Stimulated activated effector memory CD8-positive, alpha-beta T cell treated with anti-CD3 and anti-CD28 coated beads, Interleukin-12 subunit alpha, Interleukin-12 subunit beta, amount 100 ng/mL, for 72 hours (primary cell): ENCODE data around the gene RNF111.
"Not testable (repeated sequence)": the region's sequence is repeated elsewhere in the genome, so short reads cannot be mapped to it uniquely, and the experiment has no call there.

Experiments used
- ATAC-seq: fragments of 150-1000 bp; cut with Tn5 transposase; 2 replicates; pipeline ENCODE4 v1.10.0; 2021
- DNase-seq, 2 donors: peaks; one replicate each; pipeline ENCODE4 v3.0.0; 2021 to 2022; ENCODE audit warnings: low spot score in 2 of 2
- H3K27ac Mint-ChIP-seq: one replicate; pipeline ENCODE4 v1.8.0; 2022; ENCODE audit warnings: mild to moderate bottlenecking, mixed read lengths
- H3K36me3 Mint-ChIP-seq: one replicate; pipeline ENCODE4 v1.8.0; 2022; ENCODE audit warnings: mild to moderate bottlenecking, mixed read lengths
- H3K4me1 Mint-ChIP-seq: one replicate; pipeline ENCODE4 v1.8.0; 2022; ENCODE audit warnings: mixed read lengths
- H3K4me3 Mint-ChIP-seq: one replicate; pipeline ENCODE4 v1.8.0; 2022; ENCODE audit warnings: mild to moderate bottlenecking, mixed read lengths
- H3K9me3 Mint-ChIP-seq: one replicate; pipeline ENCODE4 v1.8.0; 2022; ENCODE audit warnings: mixed read lengths

Gene RNF111

GRCh38 chr15:58985443-58985842, 2.0 kb upstream of the RNF111 start:
- Mint-ChIP-seq H3K36me3 (peaks cover 11% of the 10 kb centered on the region), H3K9me3 (no peaks in the 10 kb centered on the region), H3K27ac (no peak overlapping the region), H3K4me1 (peaks cover 33% of the 10 kb centered on the region), H3K4me3 (peak overlapping the region; percentile 2)
- DNase-seq = no peak
- ATAC-seq = no peak

DNA sequence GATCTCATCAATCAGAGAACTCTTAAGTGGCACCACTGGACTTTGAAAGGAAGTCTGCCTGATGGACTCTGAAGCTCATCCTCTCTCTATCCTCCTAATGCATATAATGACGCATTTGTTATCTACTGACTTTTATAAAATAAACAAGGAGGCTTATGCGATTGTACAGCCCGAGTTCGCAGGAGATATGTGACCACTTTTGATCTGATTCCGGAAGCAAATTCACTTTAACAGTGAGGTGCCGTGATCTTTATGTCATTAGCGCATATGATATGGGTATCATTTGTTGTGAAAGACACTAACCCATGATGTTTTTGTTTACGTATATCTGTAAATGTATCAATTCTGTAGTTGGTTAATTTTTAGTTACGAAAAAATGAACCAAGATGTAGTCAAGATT, 427 bp upstream of the RNF111 start:
- peak overlapping the region; percentile 93 for H3K4me3 Mint-ChIP-seq
- H3K27ac Mint-ChIP-seq = peak overlapping the region; percentile 93
- DNase-seq (no peak), ATAC-seq (no peak)
- H3K36me3 Mint-ChIP-seq = peaks cover 27% of the 10 kb centered on the region
- no peaks in the 10 kb centered on the region for H3K9me3 Mint-ChIP-seq
- H3K4me1 Mint-ChIP-seq = peaks cover 38% of the 10 kb centered on the region

DNA sequence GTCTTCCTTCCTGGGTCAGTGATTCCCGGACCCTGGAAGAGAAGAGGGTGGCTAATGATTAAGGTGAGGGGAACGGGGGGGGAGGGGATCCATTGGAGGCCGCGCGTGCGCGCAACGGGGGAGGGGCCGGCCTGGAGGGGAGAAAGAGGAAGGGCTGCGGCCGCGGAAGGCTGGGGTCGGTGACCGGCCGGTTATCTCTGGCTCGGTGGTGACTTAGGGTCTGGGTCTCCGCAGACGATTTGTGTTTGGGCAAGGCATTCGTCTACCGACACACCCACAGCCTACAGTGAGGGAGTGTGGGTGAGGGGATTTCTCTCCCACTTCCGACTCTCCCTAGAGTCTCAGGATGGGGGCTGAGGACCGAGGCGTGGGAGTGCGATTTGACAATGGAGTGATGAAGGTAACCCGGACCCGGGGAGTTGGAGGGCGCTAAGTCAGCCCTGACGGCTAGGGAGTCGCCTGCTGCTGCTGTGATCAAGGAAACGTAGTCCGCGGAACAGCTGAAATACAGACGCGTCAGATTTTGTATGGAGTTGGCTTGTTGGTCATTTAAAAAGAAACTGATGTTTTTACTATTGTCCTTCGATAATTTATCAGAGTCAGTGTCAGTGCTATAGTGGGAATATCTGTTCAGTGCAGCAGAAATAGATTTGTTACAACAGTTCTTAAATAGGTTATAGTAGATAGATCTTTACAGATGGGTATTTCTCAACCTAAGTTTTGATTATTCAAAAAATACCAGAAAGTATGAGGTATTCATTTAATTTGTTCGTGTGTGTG, 733 bp downstream of the RNF111 start:
- DNase-seq = peak; percentile 31 to 78
- Mint-ChIP-seq H3K36me3 (peaks cover 35% of the 10 kb centered on the region), H3K9me3 (no peaks in the 10 kb centered on the region), H3K4me1 (peaks cover 35% of the 10 kb centered on the region), H3K4me3 (peak overlapping the region; percentile 93), H3K27ac (peak overlapping the region; percentile 93)
- peak; percentile 66 for ATAC-seq

- H3K4me1 Mint-ChIP-seq = peaks cover 48% of the 10 kb centered on the region
- peaks cover 63% of the 10 kb centered on the region for H3K36me3 Mint-ChIP-seq
- no peaks in the 10 kb centered on the region for H3K9me3 Mint-ChIP-seq
- ATAC-seq (no peak), DNase-seq (no peak)
- no peak overlapping the region for H3K4me3 Mint-ChIP-seq
- no peak overlapping the region for H3K27ac Mint-ChIP-seq
These were observed 4.7 kb downstream of the RNF111 start for GRCh38 chr15:58992181-58992580.

GRCh38 chr15:58994906-58995453, 7.5 kb downstream of the RNF111 start:
- Mint-ChIP-seq H3K27ac (no peak overlapping the region), H3K4me3 (no peak overlapping the region), H3K9me3 (no peaks in the 10 kb centered on the region), H3K4me1 (peaks cover 39% of the 10 kb centered on the region), H3K36me3 (peaks cover 65% of the 10 kb centered on the region)
- no peak for ATAC-seq
- DNase-seq = no peak

DNA sequence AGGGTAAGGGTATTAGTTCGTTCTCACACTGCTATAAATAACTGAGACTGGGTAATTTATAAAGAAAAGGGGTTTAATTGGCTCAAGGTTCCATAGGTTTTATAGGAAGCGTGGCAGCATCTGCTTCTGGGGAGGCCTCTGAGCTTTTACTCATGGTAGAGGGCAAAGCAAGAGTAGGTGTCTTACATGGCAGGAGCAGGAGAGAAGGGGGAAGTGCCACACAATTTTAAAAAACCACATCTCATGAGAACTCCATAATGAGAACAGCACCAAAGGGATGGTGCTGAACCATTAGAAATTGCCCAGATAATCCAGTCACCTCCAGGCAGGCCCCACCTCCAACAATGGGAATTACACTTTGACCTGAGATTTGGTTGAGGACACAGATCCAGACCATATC, 12.2 kb downstream of the RNF111 start:
- H3K27ac Mint-ChIP-seq = no peak overlapping the region
- DNase-seq (no peak), ATAC-seq (no peak)
- H3K9me3 Mint-ChIP-seq = no peaks in the 10 kb centered on the region
- no peak overlapping the region for H3K4me3 Mint-ChIP-seq
- H3K4me1 Mint-ChIP-seq = peaks cover 51% of the 10 kb centered on the region
- H3K36me3 Mint-ChIP-seq = peaks cover 51% of the 10 kb centered on the region

GRCh38 chr15:59000251-59000650, 12.8 kb downstream of the RNF111 start:
- not testable (repeated sequence) for H3K27ac Mint-ChIP-seq, H3K4me3 Mint-ChIP-seq, ATAC-seq, H3K9me3 Mint-ChIP-seq, DNase-seq
- H3K4me1 Mint-ChIP-seq = peaks cover 50% of the 10 kb centered on the region
- H3K36me3 Mint-ChIP-seq = peaks cover 51% of the 10 kb centered on the region

DNA sequence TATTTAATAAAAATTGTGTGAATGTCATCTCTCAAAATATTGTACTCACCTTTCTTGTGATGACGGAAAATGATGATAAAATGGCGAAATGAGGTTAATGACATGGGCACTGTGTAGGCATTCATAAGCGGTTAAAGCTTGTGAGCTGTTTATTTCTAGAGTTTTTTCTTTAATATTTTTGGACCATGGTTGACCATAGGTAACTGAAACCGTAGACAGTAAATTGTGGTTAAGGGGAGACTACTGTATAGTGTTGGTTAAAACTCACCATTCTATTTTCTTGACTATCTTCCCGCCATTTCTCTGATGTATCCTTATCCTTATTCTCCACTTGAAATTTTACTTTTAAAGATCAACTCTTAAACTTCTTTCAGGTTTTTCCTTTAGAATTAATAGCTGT, 14.5 kb downstream of the RNF111 start:
- Mint-ChIP-seq H3K36me3 (peaks cover 63% of the 10 kb centered on the region), H3K4me1 (peaks cover 60% of the 10 kb centered on the region), H3K9me3 (no peaks in the 10 kb centered on the region), H3K4me3 (no peak overlapping the region), H3K27ac (peak overlapping the region; percentile 2)
- DNase-seq = no peak
- no peak for ATAC-seq

- DNase-seq = no peak
These were observed 15.0 kb downstream of the RNF111 start for GRCh38 chr15:59002418-59002859.

DNA sequence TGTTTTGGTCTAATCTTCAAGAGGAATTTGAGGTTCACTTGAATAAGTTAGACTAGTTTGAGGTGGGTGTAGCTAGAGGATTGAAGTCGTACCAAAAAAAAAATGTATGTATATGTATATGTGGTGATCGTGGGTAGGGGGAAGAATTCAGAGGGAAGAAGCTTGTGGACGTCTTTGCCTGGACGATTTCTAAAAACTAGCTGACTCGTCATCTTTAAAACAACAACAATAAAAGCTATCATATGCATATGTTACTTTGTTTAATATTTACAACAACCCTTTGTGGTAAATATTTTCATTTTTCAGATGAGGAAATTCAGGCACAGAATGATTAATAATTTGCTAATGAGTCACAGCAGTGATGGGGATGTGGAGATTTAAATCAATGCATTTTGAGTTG, 18.1 kb downstream of the RNF111 start:
- DNase-seq (no peak), ATAC-seq (no peak)
- H3K9me3 Mint-ChIP-seq = no peaks in the 10 kb centered on the region
- no peak overlapping the region for H3K27ac Mint-ChIP-seq
- no peak overlapping the region for H3K4me3 Mint-ChIP-seq
- H3K36me3 Mint-ChIP-seq = peaks cover 59% of the 10 kb centered on the region
- peaks cover 50% of the 10 kb centered on the region for H3K4me1 Mint-ChIP-seq

More at GRCh38 chr15:59002418-59002859, 15.0 kb downstream of the RNF111 start:
- Mint-ChIP-seq H3K27ac (peak overlapping the region; percentile 2), H3K4me1 (peaks cover 55% of the 10 kb centered on the region), H3K36me3 (peaks cover 60% of the 10 kb centered on the region), H3K9me3 (no peaks in the 10 kb centered on the region), H3K4me3 (no peak overlapping the region)
- peak; percentile 74 for ATAC-seq

DNA sequence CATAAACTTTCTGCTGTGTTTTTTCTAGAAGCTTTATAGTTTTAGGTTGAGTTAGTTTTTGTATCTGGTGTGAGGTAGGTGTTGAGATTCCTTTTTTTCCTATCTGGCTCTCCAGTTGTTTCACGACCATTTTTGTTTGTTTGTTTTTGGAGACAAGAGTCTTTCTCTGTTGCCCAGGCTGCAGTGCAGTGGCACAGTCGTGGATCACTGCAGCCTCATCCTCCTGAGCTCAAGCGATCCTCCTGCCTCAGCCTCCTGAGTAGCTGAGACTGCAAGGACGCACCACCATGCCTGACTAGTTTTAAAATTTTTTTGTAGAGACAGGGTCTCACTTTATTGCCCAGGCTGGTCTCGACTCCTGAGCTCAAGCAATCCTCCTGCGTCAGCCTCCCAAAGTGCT, 20.6 kb downstream of the RNF111 start:
- ATAC-seq = no peak
- DNase-seq = no peak
- Mint-ChIP-seq H3K4me3 (no peak overlapping the region), H3K9me3 (no peaks in the 10 kb centered on the region), H3K36me3 (peaks cover 51% of the 10 kb centered on the region), H3K27ac (no peak overlapping the region), H3K4me1 (peaks cover 44% of the 10 kb centered on the region)

GRCh38 chr15:59011262-59011952, 23.9 kb downstream of the RNF111 start:
- Mint-ChIP-seq H3K36me3 (peaks cover 39% of the 10 kb centered on the region), H3K27ac (no peak overlapping the region), H3K4me1 (peaks cover 20% of the 10 kb centered on the region), H3K9me3 (no peaks in the 10 kb centered on the region), H3K4me3 (no peak overlapping the region)
- DNase-seq (no peak), ATAC-seq (no peak)

DNA sequence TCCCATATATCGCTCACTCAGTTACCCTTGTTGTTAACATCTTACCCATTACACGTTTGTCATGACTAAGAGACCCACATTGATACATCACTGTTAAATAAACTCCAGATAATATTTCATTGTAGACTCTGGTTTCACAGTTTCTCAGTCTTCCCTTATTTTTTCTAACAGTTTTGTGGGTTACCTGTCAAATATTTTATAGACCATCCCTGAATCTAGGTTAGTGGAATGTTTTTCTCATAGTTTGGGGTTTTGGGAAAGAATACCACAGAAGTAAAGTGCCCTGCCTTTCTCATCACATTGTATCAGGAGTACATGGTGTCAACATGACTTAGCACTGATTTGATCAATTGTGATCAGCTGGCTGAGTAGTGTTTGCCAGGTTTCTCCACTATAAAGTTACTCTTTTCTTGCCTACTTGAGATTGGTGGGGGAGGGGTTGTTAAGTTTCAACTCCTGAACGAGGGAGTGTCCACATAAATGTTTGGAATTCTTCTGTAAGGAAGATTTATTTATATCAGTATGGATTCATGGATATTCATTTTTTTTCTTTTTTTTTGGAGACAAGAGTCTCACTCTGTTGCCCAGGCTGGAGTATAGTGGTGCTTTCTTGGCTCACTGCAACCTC, 25.9 kb downstream of the RNF111 start:
- no peak overlapping the region for H3K27ac Mint-ChIP-seq
- DNase-seq (no peak), ATAC-seq (no peak)
- peaks cover 14% of the 10 kb centered on the region for H3K4me1 Mint-ChIP-seq
- H3K9me3 Mint-ChIP-seq = no peaks in the 10 kb centered on the region
- H3K36me3 Mint-ChIP-seq = peaks cover 35% of the 10 kb centered on the region
- no peak overlapping the region for H3K4me3 Mint-ChIP-seq

DNA sequence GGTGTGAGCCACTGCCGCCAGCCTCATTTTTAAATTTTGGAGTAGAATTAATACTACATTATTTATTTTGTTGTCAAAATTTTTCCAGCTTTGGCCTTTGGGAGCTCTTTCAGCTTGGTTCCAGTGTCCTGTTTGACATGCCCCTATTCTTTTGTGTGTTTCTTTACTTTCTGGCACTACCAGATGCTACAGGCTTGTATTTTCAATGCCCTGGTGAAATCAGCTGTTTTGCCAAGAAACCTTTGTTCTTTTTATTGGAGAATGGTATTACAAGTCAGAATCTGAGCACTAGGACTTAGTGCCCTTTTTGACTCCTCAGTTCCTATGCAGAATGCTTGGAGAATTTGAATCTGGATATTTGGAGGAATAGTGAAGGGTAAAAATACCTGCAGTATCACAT, 26.6 kb downstream of the RNF111 start:
- H3K4me1 Mint-ChIP-seq = peaks cover 10% of the 10 kb centered on the region
- no peaks in the 10 kb centered on the region for H3K9me3 Mint-ChIP-seq
- H3K4me3 Mint-ChIP-seq = no peak overlapping the region
- H3K27ac Mint-ChIP-seq = no peak overlapping the region
- ATAC-seq (no peak), DNase-seq (no peak)
- H3K36me3 Mint-ChIP-seq = peaks cover 28% of the 10 kb centered on the region

DNA sequence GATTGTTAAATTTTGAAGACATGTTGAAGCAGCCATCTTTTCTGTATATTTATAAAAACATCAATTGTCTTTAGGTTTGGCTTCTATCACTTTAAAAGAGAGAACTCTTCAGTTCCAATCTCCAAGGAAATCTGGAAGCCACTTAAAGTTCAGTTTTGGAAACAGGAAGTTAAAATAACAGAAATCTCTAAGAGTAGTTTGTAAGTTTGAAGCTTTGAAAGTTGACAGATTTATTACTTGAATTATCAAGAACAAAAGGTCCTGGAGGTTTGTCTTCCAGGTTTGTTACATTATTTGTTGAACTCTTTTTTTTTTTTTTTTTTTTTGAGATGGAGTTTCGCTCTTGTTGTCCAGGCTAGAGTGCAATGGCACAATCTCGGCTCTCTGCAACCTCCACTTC, 30.0 kb downstream of the RNF111 start:
- no peak overlapping the region for H3K4me3 Mint-ChIP-seq
- ATAC-seq = no peak
- no peaks in the 10 kb centered on the region for H3K9me3 Mint-ChIP-seq
- H3K36me3 Mint-ChIP-seq = peaks cover 36% of the 10 kb centered on the region
- no peaks in the 10 kb centered on the region for H3K4me1 Mint-ChIP-seq
- H3K27ac Mint-ChIP-seq = no peak overlapping the region
- no peak for DNase-seq
